ENCODE measurements around the gene CELSR2.
A peak's percentile ranks its signal among the peaks of the same experiment; 100 is the strongest.

CELSR2 gene

GRCh38 chr1:109248797-109249629, at the start of gene CELSR2:
Gene CELSR2 (plus strand): TSS chr1:109249539. CDS start chr1:109250080, 541 bp downstream.
- peak within 1 kb of the TSS; percentile 83 for H3K4me3 Mint-ChIP-seq
- no peaks in the 10 kb centered on the region for H3K36me3 Mint-ChIP-seq

GRCh38 chr1:109199710-109200109, 49.6 kb upstream of the CELSR2 start:
- Mint-ChIP-seq H3K36me3 (no peaks in the 10 kb centered on the region), H3K27me3 (peaks cover 2% of the 10 kb centered on the region), H3K4me3 (no peak overlapping the region), H3K4me1 (peaks cover 3% of the 10 kb centered on the region), H3K27ac (no peak overlapping the region), H3K9me3 (no peaks in the 10 kb centered on the region)
- no peak for ATAC-seq (ENCODE audit: low read depth)
- DNase-seq (ENCODE audit: low spot score in 2 of 2) = no peak

More at GRCh38 chr1:109248797-109249629, at the start of gene CELSR2:
- H3K27me3 Mint-ChIP-seq = peaks cover 24% of the 10 kb centered on the region
- ATAC-seq (ENCODE audit: low read depth) (peak; percentile 87), DNase-seq (ENCODE audit: low spot score in 2 of 2) (peak; percentile 34 to 53)
- peaks cover 14% of the 10 kb centered on the region for H3K4me1 Mint-ChIP-seq
- no peaks in the 10 kb centered on the region for H3K9me3 Mint-ChIP-seq
- no peak within 1 kb of the TSS for H3K27ac Mint-ChIP-seq

DNA sequence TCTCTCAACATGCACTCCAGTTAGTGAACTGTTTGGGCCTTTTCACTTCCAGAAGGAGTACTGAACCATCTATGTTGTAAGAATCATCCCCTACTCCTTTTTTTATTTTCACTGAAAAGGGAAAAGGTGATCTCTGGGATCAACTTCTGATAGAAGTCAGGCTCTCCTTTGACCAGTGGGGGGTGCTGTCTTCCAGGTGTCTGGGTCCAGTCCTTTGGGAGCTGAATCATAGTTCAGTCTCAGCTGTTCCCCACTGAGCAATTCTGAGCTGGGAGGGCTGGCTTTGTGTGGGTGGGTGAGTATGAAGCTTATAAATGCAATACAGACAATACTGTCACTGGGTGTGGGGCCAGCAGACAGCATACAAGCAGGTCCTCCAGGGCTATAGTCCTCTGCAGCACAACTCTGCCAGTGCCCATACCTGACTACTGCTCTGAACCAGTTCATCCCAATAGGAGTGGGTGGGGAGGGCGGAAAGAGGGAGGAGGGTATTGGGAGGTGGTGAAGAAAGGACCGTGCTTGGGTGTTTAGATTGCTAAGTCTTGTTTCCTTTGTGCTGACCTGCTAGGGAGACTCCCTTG, 48.1 kb upstream of the CELSR2 start:
- no peaks in the 10 kb centered on the region for H3K9me3 Mint-ChIP-seq
- no peaks in the 10 kb centered on the region for H3K36me3 Mint-ChIP-seq
- no peak overlapping the region for H3K27ac Mint-ChIP-seq
- H3K27me3 Mint-ChIP-seq = peaks cover 2% of the 10 kb centered on the region
- no peak for ATAC-seq (ENCODE audit: low read depth)
- no peak for DNase-seq (ENCODE audit: low spot score in 2 of 2)
- no peak overlapping the region for H3K4me3 Mint-ChIP-seq
- peaks cover 3% of the 10 kb centered on the region for H3K4me1 Mint-ChIP-seq

DNA sequence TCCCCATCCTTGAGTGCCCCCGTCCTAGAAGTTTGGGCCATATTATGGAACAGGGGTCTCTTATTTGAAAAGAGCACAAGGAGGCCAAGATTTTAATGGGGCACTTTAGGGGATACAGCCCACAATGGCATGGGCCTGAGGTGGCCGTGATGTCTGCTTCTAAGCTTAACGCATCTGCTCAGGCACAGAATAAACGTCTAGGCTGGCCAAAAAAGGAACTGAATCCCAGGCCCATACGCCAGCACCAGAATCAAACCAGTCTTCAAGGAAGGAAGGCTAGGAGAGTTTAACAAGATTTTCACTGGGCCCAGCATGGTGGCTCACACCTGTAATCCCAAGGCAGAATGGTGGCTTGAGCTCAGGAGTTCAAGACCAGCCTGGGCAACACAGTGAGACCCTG, 44.9 kb upstream of the CELSR2 start:
- H3K36me3 Mint-ChIP-seq = no peaks in the 10 kb centered on the region
- peaks cover 9% of the 10 kb centered on the region for H3K4me1 Mint-ChIP-seq
- H3K4me3 Mint-ChIP-seq = no peak overlapping the region
- DNase-seq (ENCODE audit: low spot score in 2 of 2) (no peak), ATAC-seq (ENCODE audit: low read depth) (peak; percentile 74)
- no peaks in the 10 kb centered on the region for H3K9me3 Mint-ChIP-seq
- peaks cover 4% of the 10 kb centered on the region for H3K27me3 Mint-ChIP-seq
- no peak overlapping the region for H3K27ac Mint-ChIP-seq

DNA sequence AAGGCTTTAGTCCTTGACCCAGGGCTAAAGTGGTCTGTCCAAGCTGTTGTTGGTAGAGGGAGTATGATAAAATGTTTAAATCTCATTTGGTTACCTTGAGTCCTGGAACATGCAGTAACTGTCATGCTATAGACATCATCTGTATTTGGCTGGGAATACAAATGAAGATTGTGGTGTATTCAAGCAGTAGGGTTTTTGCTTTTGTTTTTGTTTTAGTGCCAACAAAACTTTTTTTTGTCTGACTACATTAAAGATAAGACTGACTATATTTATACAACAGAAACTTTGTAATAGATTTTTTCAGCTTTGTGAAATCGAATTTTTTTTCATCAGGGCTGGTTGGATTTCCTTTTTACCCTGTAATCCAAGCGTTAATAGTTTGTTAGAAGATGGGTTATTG, 43.0 kb upstream of the CELSR2 start:
- Mint-ChIP-seq H3K36me3 (no peaks in the 10 kb centered on the region), H3K4me1 (peaks cover 10% of the 10 kb centered on the region), H3K9me3 (no peaks in the 10 kb centered on the region), H3K27ac (no peak overlapping the region), H3K4me3 (no peak overlapping the region), H3K27me3 (peaks cover 3% of the 10 kb centered on the region)
- ATAC-seq (ENCODE audit: low read depth) (no peak), DNase-seq (ENCODE audit: low spot score in 2 of 2) (no peak)

- Mint-ChIP-seq H3K4me3 (no peak overlapping the region), H3K4me1 (peaks cover 10% of the 10 kb centered on the region), H3K27me3 (peaks cover 3% of the 10 kb centered on the region), H3K27ac (no peak overlapping the region), H3K36me3 (no peaks in the 10 kb centered on the region), H3K9me3 (no peaks in the 10 kb centered on the region)
- ATAC-seq (ENCODE audit: low read depth) (no peak), DNase-seq (ENCODE audit: low spot score in 2 of 2) (no peak)
Measured at GRCh38 chr1:109207467-109208103, 41.8 kb upstream of the CELSR2 start.

DNA sequence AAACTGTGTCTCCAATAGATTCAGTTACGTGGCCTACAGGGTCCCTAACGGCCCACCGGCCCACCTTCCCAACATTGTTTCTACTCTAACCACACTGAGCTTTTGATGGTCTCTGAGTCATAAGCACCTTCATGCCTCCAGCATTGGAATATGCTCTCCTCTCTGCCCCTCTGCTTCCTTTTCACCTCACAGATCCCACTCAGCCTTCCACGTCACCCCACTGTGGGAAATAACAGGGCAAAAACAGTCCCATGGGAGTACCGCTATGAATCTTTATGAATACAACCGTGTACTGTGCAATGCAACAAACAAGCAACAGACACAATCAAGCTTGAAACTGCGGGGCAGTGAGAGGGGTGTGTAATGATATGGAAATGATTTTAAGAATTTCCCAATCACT, 40.9 kb upstream of the CELSR2 start:
- Mint-ChIP-seq H3K4me3 (no peak overlapping the region), H3K9me3 (no peaks in the 10 kb centered on the region), H3K36me3 (no peaks in the 10 kb centered on the region), H3K4me1 (peaks cover 10% of the 10 kb centered on the region), H3K27me3 (peaks cover 3% of the 10 kb centered on the region), H3K27ac (no peak overlapping the region)
- ATAC-seq (ENCODE audit: low read depth) = no peak
- no peak for DNase-seq (ENCODE audit: low spot score in 2 of 2)

- Mint-ChIP-seq H3K27ac (no peak overlapping the region), H3K9me3 (no peaks in the 10 kb centered on the region), H3K27me3 (peaks cover 3% of the 10 kb centered on the region), H3K4me1 (peaks cover 10% of the 10 kb centered on the region), H3K4me3 (no peak overlapping the region), H3K36me3 (no peaks in the 10 kb centered on the region)
- ATAC-seq (ENCODE audit: low read depth) (no peak), DNase-seq (ENCODE audit: low spot score in 2 of 2) (no peak)
Measured at GRCh38 chr1:109208836-109209463, 40.4 kb upstream of the CELSR2 start.

DNA sequence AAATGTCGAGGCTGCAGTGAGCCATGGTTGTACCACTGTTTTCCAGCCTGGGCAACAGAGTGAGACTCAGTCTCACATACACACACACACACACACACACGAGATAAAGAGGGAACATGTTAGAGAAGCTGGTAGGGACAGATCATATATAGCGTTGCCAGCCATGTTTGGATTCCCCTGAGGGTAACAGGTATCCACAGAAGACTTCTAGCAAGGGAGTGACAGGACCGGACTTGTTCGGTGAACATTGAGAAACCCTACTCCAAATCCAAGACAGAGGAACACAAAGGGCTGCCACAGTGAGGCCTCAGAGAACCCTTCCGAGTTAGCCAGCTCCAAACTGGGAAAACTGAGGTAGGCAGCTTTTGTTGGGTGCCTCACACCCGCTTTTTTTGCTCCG, 39.3 kb upstream of the CELSR2 start:
- Mint-ChIP-seq H3K27me3 (peaks cover 3% of the 10 kb centered on the region), H3K4me3 (no peak overlapping the region), H3K9me3 (no peaks in the 10 kb centered on the region), H3K4me1 (peaks cover 17% of the 10 kb centered on the region), H3K36me3 (no peaks in the 10 kb centered on the region), H3K27ac (no peak overlapping the region)
- ATAC-seq (ENCODE audit: low read depth) (no peak), DNase-seq (ENCODE audit: low spot score in 2 of 2) (no peak)

GRCh38 chr1:109213345-109213823, 36.0 kb upstream of the CELSR2 start:
- DNase-seq (ENCODE audit: low spot score in 2 of 2) (no peak), ATAC-seq (ENCODE audit: low read depth) (no peak)
- Mint-ChIP-seq H3K27ac (peak overlapping the region; percentile 85), H3K9me3 (no peaks in the 10 kb centered on the region), H3K4me3 (peak overlapping the region; percentile 97), H3K36me3 (peaks cover 9% of the 10 kb centered on the region), H3K4me1 (peaks cover 30% of the 10 kb centered on the region), H3K27me3 (peaks cover 3% of the 10 kb centered on the region)

DNA sequence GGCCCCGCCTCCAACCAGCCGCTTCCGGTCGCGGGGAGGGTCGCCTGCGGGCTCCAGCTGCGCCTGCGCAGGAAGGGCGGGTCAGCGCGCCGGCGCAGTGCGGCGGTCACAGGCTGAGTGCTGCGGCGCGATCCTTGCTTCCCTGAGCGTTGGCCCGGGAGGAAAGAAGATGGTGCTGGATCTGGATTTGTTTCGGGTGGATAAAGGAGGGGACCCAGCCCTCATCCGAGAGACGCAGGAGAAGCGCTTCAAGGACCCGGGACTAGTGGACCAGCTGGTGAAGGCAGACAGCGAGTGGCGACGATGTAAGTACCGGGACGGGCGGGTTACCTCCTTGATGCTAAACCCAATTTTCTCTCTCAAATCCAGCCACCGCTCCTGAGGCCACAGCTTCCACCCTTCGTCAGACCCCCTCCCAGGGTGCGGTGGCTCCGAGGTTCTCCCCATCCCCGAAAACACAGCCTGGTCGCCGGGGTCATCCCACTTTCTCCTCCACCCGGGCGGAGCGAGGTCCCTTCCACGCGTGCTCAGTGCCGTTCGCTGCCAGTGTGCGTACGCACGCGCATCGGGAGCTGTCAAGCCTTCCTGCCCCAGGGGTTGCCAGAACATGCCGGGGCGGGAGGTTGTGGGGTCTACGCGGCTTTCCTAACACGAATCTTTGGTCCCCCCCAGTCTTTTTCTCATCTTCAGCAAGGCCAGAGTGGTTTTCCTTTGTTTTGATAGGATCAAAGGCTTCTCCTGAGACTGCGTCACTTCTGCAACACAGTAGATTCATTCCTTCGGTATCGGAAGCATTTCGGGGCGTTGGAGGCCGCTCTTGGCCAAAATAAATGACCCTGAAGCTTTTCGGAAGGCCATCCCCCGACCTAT, 35.3 kb upstream of the CELSR2 start, which contains the start of gene SARS1:
Gene SARS1, plus strand, starts transcription at position 95 of the 870 bp plus-strand sequence. Its CDS starts 75 bp downstream, at position 170.
- Mint-ChIP-seq H3K9me3 (no peaks in the 10 kb centered on the region), H3K27me3 (peaks cover 3% of the 10 kb centered on the region), H3K36me3 (peaks cover 13% of the 10 kb centered on the region), H3K4me1 (peaks cover 28% of the 10 kb centered on the region), H3K27ac (peak within 1 kb of the TSS; percentile 85), H3K4me3 (peak within 1 kb of the TSS; percentile 97)
- DNase-seq (ENCODE audit: low spot score in 2 of 2) = peak; percentile 75 to 76
- ATAC-seq (ENCODE audit: low read depth) = peak; percentile 84

DNA sequence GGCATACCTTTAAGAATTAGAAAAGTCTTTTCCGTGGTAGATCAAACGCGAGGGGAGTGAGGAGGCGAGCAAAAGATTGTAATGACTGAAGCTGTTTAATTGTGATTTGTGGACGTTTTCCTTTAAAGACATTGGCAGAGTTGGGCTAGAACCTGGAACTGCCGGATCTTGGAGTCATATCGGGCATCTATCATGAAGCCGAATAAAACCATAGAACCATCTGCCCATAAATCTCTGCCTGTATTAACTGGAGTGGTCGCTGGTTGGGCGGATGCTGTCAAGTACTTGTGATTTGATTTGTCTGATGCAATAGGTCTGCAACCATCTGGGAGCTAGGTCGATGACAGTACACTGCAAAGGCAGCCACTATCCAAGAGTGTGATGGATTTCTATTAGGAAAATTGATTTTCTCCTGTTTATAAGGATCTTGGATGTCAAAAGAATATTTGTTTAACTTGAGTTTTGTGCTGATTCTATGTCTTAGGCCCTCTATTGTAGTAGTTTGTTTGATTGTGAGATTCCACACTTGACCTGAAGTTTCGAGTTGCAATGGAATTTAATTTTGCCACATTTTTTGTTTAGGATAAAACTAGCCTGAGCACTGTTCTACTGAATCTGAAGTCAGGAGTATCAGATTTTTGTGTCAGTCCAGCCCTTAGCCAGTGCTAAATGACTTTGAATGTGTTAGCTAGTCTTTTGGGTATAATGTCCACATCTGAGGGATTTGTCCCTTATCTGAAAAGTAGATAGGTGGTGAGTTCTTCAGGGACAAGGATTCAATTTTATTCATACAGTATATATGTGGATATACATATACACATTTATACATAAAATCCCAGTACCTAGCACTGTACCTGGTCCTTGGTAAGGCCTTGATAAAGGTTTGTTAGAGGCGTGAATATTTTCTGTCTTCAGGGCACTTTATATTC, 34.4 kb upstream of the CELSR2 start:
- no peak for DNase-seq (ENCODE audit: low spot score in 2 of 2)
- Mint-ChIP-seq H3K4me1 (peaks cover 23% of the 10 kb centered on the region), H3K9me3 (no peaks in the 10 kb centered on the region), H3K36me3 (peaks cover 15% of the 10 kb centered on the region), H3K27me3 (no peaks in the 10 kb centered on the region), H3K27ac (peak overlapping the region; percentile 85), H3K4me3 (peak overlapping the region; percentile 97)
- no peak for ATAC-seq (ENCODE audit: low read depth)
